Sciatic nerve (tissue), 2 donors: ENCODE results near the gene POLDIP2. TPM values are rescaled to one million over a fixed set of nuclear protein-coding genes. Genes with fewer than 3 reads are reported as not detected.

Experiments
- ATAC-seq: fragments of 200-7000 bp; cut with Tn5 transposase; one replicate; pipeline ENCODE4 v1.9.1; 2020; ENCODE audit warnings: mild to moderate bottlenecking, moderate library complexity
- DNase-seq: peaks from one replicate; pipeline ENCODE4 v3.0.0-alpha.2; 2020; ENCODE audit warnings: low spot score
- intact Hi-C: fragments of 100-400 bp; cut with DNase I; formaldehyde crosslinking; loops from one replicate; pipeline ENCODE4 v1.14.2; 2022
- total RNA-seq: library from RNA; stranded (reverse); fragmentation: NEBNext Ultra II Directional; extraction: Animal tissue kit (Norgen Biotek cat#: 25700); gene quantifications from one replicate; pipeline ENCODE4 v1.2.1, GENCODE V29; 2021
- donor health status: DM: no; HTN: no; CAD: no.
- donor health status: DM: no; HTN: no; CAD: no.

Gene POLDIP2
- total RNA-seq, 1 donor from 2014 or later, result 30.0 TPM

DNA sequence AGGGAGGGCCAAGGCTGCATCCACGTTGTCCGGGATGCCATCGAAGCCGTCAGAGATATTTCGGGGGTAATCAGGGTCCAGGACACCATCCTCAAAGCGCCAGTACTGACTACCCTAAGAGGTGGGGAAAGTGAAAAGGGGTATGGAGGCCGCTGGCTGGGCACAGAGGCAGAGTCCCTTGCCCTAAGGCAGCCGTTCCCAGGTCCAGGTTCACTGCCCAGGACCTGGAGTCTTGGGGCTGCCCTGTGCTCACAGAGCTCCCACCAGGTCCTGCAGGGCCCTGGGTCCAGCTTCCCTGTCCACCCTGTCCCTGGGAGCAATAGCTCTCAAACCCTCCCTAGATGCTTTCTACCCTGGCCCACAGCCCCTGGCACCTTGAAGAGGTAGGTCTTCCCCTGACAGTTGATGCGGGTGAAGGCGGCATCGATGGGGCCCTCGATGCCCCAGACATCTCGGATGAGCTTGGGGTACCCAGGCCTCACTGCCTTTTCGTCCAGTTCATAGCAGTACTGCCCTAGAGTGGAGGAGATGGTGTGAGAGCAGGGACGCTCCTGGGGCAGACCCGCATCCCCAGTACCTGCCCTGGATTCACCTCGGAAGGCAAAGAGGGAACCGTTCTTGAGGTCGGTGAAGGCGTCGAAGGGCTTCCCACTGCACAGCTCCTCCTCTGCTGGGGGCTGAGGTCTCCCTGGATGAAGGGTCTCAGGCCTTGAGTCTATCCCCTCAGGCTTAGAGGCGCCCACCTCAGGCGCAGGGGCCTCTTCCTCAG, 11.8 kb upstream of the POLDIP2 start:
- intact Hi-C loops, result no loop called here
- ATAC-seq (no peak), DNase-seq (no peak)

DNA sequence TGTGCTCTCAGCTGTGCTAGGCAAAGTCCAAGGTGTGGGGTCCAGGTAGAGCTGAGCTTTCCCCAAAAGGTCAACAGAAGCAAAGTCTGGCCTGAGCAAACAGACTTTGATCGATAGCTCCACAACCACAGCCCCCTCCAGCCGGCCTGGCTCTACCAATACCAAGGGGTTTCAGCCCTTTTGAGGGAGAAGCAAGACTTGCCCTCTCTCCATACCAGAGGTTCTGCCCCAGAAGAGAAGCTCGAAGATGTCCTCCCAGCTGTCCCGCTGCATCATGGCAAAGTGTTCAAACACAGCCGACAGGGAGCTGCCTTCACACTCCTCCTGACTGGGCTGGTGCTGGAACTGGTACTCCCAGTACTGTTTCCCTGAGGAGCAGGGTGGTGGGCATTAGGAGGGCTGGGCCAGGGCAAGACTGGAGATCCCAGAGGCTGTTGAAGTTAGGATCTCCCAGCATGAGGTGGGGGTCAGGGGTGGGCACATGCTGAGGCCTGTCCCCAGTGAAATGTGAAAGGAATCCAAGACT, 11.0 kb upstream of the POLDIP2 start:
- intact Hi-C loops, result no loop called here
- DNase-seq, result no peak
- ATAC-seq, result no peak

DNA sequence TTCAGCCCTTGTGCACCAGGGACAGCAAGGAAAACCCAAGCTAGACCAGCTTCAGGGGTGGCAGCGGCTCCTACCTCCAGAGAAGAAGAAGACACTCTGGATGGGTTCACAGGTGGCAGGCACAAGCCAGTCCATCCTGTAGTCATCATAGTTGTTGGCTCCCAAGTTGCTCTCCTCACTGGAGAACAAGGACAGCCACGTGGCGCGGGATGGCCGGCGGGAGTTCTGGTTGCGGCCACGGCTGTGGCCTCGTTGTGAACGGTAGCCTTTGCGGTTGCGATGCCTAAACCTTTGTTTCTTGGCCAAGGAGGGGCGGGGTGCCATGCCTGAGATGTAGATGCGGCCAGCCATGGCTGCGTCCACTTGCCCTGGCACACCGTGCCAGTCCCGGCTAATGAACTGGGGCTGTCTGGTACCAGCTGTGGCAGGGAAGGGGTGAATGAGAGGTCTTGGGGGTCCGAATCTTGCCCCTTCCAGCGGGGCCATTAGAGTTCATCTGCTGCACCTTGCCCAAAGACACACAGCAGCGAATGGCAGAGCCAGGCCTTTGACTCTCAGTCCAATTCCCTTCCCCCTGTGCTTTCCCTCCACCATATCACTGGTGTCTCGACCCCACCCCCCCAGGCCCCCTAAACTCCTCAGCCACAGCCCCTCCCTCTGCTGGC, 10.4 kb upstream of the POLDIP2 start:
- no peak for DNase-seq

DNA sequence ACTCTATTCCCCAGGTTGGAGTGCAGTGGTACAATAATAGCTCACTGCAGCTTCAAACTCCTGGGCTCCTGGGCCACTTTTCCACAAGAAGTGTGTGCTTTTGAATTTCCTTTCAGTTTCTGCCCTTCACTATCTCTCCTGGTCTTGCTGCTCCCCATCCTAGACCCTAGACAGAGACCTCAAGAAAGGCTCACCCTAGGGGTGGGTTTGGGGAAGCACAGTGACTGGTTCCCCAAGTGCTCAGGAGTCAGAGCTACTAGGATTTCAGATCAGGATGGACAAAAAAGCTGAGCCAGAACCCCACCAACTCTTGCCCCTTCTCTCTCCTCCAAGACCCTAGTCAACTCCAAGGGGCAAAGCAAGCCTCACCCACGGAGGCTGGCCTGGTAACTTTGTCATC, 9.3 kb upstream of the POLDIP2 start:
- DNase-seq (no peak), ATAC-seq (no peak)
- intact Hi-C loops, result no loop called here

More for the DNA sequence above, 10.4 kb upstream of the POLDIP2 start:
- intact Hi-C loops, result no loop called here
- no peak for ATAC-seq

DNA sequence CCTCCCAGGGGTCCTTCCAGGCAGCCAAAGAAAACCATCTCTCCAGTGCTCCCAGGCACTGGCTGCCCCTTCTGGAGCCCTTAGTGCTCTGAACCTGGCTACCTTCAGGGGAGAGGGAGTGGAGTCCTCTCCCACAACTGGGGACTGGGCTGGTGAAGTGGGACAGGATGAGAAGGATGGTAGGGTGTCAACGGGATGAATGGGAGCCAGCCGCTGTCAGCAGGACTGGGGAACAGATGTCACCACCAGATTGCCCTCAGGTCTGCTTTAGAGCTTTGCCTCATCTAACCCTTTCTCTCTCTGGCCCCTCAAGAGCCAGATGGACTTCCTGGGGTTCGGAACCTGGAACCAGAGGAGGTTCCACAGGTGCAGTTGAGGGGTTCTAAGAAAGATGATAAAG, 8.2 kb upstream of the POLDIP2 start:
- ATAC-seq (no peak), DNase-seq (no peak)
- intact Hi-C loops, result no loop called here

DNA sequence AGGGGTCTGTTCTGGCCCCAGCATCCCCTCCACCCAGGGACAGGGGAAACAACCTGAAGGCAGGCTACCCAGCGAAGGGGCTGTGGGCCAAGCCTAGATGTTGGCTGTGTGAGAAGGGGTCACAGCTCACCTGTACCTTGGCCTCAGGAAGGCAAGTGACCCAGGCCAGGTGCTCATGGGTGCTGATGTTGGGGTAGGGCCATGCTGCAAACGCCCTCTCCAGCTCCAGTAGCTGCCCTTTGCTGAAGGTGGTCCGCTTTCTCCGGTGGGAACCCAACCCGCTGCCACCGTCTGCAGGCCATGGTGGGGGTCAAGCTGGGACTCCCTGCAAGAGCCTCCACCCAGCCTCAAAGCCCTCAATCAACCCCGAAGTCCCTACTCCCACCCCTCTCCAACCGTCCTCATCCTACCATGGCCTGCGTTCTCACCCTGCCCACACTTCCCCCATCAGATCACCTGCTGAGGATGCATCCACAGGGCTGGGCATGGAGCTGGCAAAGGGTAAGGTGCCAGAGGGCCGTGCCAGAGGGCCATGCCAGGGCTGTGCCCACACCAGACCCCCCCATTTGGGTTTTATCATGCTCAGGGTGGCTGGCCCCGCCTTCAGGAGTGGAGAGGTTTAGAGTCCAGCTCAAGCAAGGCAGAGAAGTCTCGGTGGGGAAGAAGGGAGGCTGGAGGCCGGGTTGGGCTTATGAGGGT, 7.5 kb upstream of the POLDIP2 start, which contains the start of gene SEBOX:
TSS of gene SEBOX (minus strand) at position 535 of the 699 bp plus-strand sequence. CDS start at position 487, 48 bp downstream.
- intact Hi-C loops, result no loop called here
- DNase-seq, result no peak

DNA sequence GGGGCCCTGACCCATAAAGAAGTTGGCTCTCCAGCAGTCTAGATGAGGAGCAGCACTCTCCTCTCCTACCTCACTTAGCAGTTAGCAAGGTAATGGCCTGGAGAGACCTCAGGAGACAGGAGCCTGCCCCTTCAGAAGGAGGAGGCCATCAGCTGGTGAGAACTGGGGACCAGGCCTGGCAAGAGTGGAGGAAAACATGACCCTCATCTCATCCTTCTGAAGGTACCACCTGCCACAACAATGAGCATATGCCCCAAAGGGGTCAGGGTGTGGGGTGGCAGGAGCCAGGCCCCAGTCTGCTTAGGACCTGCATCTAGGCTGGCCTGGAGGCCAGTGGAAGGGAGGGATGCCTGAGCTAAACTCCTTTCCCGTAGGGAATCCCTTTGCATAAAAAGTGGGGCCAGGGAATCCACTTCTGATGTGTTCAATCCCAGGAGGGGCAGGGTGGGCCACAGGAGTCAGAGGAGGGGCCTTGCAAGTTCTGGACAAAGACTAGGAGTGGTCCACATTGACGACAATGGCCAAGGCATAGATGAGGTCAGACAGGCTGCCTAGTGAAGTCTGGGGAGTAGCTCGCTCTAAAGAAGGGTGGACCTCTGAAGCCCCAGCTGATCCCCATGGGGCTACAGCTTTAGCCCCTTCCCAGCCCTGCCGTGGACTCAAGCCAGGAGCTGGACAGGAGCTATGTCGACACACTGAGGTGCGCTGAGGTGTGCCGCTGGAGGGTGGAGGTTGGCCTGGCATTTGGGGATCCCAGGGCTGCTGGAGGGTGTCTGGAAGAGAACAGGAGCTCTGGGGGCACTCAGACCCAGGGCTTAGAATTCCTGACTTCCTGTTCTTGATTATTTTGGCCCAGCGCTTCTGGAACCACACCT, 6.7 kb upstream of the POLDIP2 start:
- intact Hi-C loops, result no loop called here
- ATAC-seq (no peak), DNase-seq (no peak)

More for the DNA sequence above, 7.5 kb upstream of the POLDIP2 start, which contains the start of gene SEBOX:
- ATAC-seq, result no peak

DNA sequence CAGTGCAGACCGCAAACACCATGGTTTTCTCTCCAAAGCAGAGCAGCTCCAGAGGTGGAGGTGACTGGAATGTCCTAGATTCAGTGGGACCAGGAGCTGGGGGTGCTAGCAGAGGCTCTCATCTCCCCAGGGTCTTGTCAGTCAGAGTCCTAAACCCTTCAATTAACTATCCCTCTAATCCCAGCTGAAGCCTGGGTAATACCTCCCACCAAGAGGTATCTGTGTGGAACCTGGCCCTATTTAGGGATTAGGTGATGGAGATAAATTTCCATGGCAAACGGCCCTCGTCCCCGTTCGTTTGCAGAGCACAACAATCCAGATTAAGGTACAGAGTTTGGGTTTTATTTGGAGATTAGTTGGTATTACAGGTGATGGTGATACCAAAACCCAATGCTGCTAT, 5.9 kb upstream of the POLDIP2 start:
- DNase-seq (no peak), ATAC-seq (no peak)
- intact Hi-C loops, result no loop called here

DNA sequence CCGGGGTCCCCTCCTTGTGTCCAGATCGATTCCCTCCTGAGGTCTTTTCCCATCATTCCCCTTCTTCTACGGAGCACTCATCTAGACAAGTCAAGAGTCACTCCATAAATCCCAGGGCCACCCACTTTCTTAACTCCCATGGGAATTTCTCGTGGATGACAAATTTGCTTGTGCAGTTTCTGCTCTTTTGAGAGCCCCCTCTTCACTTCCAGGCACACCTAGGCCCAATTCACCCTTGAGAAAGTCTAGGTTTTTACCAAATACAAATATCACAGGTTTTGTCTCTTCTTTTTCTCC, 522 bp upstream of the POLDIP2 start:
- ATAC-seq (no peak), DNase-seq (no peak)
- intact Hi-C loops, result no loop called here

DNA sequence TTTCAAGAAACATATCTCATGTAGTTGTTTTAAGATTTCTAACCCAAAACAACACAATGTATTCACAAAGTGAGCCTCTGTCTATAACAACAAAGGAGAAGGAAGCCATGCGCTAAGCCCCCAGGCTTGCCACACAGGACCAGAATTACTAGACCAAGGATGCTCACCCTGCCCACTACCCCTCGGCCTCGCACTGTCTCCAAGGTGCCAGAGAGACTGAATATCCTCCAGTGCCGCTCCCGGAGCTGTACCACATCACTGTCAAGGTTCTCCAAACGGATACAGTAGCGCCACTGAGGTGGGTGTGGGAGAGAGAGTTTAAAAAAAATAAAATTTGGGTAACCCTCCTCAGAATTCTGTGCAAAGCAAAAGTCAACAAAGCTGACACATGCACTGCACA, 7.1 kb downstream of the POLDIP2 start:
- intact Hi-C loops, result no loop called here
- no peak for DNase-seq
- no peak for ATAC-seq

DNA sequence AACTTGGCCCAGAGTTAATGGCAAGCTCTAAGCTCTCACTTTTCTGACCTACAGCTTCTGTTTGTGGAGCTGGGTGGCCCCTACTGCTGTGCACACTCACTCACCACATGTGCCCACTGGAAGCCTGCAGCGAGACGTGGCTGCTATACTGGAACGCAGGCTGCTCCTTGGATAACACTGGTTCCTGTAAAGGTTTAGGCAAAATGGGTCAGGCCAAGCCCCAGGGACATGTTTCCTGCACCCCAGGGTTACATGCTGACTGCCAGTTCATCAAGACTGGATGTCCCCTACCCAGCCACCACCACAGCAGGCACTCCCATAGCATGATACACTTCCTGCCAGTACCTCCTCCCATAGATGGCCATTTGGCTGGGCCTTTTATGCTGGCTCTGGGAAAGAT, 8.3 kb downstream of the POLDIP2 start:
- DNase-seq, result no peak
- ATAC-seq, result no peak
- intact Hi-C loops, result no loop called here

DNA sequence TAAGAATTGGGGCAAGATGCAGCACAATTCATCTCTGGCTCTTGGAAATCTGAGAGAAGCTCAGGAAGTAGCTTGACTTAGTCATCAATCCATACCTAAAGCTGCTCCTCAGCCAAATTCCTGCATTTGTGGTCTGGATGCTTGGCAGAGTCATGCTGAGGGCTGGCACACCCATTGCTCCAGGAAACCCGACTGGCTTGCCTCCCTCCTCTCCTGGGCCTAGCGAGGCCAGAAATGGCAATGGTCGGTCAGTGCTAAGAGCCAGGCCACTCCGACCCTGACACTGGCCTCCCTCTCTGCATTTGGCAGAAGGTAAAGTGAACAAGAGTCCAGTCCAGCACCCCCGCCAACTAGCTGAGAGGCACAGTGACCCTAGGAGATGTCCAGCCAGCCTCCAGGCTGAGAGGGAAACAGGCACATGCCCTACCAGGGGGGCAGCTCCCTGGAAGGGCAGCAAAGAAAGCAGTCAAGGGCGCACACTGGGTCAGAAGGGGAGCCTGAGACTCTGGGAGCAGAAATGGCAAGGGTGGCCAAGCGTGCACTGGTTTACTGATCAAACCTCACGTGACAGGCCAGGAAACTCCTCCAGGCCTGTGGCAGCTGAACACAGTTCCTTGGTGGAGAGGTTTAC, 10.0 kb downstream of the POLDIP2 start:
- intact Hi-C loops, result no loop called here
- ATAC-seq (no peak), DNase-seq (no peak)

DNA sequence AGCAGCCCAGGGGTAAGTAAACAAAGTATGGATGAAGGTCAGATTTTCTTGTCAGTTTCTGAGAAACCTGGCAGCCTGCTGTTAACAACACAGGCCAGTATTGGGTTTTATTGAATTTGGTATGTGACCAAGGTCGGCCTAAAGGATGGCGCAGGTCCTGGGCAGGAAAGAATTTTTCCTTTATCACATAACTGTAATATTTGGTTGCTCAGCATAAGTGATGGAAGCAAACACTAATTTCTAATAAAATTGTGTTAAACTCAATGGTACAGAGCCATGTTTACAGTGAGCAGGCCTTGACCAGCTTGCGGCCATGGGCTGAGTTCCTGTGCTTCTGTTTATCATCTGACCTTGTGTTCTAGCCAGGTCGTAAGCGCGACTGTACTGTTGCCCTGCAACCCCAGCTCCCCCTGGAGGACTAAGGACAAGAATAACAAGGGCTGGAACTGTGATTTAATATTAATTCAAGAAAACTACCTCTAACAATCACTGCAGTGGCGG, 10.5 kb downstream of the POLDIP2 start:
- ATAC-seq (no peak), DNase-seq (no peak)
- intact Hi-C loops, result no loop called here

DNA sequence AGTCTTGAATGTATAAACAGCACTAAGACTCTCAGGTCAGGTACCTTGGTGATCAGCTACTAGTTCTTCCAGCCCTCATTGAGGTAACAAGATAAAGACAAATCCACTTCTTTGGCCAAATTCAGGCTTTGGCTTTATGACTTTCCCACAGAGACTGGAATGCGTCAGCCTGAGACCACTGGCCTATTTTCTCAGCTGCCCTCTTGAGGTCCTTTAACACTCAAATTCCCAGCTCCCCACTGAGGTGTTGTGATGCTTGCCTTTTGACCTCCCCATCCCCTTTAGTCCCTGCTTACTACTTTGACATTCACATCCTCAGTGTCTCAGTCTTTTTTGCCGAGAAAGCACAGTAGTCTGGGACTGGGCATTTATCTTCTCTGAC, 11.1 kb downstream of the POLDIP2 start:
- intact Hi-C loops, result no loop called here
- ATAC-seq (no peak), DNase-seq (no peak)

DNA sequence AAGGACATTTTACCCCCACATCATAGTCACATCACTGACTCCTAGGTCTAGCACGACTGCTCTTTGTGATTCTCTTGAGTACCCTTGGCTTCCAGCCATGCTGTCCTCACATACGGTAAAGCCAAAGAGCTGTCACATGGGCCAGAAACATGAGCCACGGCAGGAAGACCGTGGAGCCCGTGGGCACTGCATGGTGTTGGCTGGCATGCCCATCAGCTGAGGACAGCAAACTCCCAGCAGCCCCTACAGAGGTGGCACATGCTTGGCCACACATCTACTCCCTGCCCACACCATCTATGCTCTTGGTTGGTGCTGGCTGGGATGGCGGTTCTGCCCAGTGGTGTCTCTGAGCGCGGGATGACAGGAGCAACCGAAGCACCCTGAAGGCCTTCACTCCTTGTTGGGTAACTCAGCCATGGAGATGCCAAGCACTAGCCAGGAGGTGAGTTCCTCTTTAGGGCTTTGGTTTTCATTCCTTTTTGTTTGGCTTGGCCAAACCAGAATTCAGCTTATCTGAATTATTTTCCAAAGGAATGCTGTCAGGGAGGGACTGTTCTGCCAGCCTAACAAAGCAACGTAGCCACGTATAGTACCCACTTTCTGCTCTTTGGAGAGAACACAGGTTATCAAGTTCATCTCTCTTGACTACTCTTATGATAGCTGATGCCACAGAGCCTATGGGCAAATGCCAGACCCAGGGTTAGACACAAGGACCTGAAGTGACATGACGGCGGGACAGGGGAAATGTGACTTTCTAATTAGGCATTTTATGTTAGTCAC, 11.7 kb downstream of the POLDIP2 start:
- ATAC-seq, result no peak
- intact Hi-C loops, result no loop called here
- no peak for DNase-seq

DNA sequence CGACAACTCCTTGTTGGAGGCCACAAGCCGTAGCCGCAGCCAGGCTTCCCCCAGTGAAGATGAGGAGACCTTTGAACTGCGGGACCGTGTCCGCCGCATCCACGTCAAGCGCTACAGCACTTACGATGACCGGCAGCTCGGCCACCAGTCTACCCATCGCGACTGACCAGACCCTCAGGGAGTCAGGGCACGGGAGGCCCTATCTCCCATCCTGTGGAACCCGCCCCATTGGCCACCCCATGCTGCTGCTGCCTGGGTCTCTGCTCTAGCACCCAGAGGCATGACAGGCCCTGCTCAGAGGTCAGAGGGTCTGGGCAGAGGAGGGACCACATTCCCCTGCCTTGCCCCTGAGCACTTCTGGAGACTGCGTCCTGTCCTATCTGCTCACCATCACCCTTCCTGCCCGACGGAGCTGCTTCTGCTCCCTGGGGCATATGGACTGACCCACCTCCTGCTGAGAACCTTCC, 12.9 kb downstream of the POLDIP2 start:
- DNase-seq (no peak), ATAC-seq (peak; percentile 9)
- intact Hi-C loops, result no loop called here

DNA sequence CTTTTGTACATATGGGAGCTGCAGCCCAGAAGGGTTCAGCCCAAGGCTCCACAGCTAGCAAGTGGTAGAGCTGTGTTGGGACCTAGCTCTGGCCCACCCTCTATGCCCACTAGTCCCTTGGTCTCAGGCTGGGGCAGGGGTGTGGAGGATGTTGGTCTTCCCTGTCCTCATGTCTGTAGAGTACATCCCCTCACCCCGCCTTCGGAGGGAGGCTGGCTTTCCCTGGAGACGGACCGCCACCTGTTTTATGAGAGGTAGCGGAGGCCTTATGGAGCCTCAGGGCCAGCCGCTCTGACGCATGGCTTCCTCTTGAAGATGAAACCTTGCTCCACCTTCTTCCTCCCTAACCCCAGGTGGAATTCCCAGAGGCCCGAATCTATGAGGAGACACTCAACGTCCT, 13.3 kb downstream of the POLDIP2 start:
- DNase-seq (no peak), ATAC-seq (no peak)
- intact Hi-C loops, result no loop called here

DNA sequence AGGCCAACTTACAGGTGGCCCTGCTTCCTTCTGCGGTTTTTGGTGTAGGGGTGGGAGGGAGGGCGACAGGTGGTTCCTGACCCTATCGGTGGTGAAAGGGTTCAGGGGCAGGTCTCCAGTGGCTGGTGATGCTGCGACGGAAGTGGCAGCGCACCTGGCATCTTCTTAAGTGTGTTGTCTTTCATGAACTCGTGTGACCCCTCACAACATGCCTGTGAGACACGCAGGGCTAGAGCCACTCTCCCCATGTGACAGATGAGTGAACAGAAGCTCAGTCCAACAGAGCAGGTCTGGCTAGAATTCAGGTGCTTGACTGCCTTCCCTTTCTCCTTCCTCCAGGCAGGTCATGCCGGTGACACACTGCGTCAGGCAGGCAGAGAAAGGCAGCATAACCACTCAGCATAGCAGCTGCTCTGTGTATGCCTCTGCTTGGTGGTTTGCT, 13.8 kb downstream of the POLDIP2 start:
- ATAC-seq (no peak), DNase-seq (no peak)
- intact Hi-C loops, result no loop called here
